ENCODE results near the gene QRICH1.

QRICH1 gene, protein sequence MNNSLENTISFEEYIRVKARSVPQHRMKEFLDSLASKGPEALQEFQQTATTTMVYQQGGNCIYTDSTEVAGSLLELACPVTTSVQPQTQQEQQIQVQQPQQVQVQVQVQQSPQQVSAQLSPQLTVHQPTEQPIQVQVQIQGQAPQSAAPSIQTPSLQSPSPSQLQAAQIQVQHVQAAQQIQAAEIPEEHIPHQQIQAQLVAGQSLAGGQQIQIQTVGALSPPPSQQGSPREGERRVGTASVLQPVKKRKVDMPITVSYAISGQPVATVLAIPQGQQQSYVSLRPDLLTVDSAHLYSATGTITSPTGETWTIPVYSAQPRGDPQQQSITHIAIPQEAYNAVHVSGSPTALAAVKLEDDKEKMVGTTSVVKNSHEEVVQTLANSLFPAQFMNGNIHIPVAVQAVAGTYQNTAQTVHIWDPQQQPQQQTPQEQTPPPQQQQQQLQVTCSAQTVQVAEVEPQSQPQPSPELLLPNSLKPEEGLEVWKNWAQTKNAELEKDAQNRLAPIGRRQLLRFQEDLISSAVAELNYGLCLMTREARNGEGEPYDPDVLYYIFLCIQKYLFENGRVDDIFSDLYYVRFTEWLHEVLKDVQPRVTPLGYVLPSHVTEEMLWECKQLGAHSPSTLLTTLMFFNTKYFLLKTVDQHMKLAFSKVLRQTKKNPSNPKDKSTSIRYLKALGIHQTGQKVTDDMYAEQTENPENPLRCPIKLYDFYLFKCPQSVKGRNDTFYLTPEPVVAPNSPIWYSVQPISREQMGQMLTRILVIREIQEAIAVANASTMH

DNA sequence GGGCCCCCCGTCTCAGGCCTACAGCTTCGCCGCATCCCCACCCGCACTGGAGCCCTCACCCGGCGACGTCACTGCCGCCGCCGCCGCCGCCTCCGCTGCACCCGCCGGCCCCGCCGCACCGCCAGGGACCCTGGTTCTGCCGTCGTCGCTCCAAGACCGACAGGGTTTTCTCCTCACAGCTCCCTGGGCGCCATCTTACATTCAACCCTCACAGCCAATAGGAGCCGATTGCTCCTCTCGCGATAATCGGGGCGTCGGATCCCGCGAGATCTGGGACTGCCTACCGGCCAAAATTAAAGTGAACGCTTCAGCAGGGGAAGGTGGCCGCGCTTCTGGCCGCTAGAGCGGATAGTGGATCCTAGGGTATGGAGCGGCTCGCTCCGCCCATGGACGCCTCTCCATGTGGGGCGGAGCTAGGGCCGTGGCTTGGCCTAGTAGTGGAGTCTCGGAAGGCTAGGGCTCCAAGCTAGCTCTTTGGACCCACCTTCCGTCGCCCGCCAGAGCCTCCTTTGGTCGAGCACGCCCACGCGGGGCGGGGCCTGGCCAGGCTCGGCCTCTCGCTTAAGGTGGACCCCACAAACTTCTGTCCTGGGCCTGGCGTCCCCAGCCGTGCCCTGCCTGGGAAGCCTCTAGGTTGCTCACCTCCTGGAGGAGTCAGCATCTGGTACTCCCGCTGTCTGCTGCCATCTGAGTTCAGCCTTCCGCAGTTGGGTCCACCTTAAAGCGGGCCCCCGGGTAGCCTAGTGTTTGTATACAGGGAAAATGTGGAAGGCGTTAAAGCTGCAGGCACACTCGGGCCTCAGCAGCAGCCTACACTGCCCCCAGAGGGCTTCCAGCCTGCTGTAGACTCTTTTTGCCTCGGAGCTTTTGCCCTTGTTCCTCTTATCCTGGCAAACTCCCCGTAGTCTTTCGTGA is at the start of gene QRICH1:
Gene QRICH1 (minus strand): TSS at position 219 of the 915 bp plus-strand sequence. CDS start 17,054 bp downstream, outside the sequence.
- peaks cover 28% of the 10 kb centered on the region for H3K4me1 Mint-ChIP-seq
- no peaks in the 10 kb centered on the region for H3K9me3 Mint-ChIP-seq
- H3K27me3 Mint-ChIP-seq (ENCODE audit: low read depth) = no peaks in the 10 kb centered on the region
- TF ChIP-seq, protein P1, sequence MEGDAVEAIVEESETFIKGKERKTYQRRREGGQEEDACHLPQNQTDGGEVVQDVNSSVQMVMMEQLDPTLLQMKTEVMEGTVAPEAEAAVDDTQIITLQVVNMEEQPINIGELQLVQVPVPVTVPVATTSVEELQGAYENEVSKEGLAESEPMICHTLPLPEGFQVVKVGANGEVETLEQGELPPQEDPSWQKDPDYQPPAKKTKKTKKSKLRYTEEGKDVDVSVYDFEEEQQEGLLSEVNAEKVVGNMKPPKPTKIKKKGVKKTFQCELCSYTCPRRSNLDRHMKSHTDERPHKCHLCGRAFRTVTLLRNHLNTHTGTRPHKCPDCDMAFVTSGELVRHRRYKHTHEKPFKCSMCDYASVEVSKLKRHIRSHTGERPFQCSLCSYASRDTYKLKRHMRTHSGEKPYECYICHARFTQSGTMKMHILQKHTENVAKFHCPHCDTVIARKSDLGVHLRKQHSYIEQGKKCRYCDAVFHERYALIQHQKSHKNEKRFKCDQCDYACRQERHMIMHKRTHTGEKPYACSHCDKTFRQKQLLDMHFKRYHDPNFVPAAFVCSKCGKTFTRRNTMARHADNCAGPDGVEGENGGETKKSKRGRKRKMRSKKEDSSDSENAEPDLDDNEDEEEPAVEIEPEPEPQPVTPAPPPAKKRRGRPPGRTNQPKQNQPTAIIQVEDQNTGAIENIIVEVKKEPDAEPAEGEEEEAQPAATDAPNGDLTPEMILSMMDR (IDR thresholded peaks at IDR 0.05; ENCODE audit: unreplicated experiment in 3 of 3) = peak; percentile 42 to 52 (median 52)
- H3K4me3 Mint-ChIP-seq = peak within 1 kb of the TSS; percentile 90 to 98 (median 96)
- peak within 1 kb of the TSS; percentile 98 to 99 (median 98) for H3K27ac Mint-ChIP-seq
- peaks cover 29% of the 10 kb centered on the region for H3K36me3 Mint-ChIP-seq (ENCODE audit: low read depth)

DNA sequence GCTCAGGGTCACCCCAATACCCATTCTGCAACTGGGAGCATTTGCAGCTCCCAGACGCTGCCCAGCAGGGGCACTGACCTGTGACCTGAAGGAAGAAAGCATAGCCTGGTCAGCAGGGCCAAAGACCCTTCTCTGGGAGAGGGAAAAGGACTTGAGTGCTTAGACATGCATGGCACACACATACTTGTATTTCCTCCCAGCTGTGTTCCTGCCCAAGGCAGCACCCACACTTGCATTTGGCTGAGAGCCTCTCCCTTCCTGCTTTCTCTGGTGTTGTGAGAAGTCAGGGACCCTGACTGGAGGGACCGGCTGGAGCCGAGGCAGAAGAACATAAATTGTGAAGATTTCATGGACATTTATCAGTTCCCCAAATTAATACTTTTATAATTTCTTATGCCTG is 46.2 kb upstream of the QRICH1 start:
- no peaks in the 10 kb centered on the region for H3K4me1 Mint-ChIP-seq
- peaks cover 2% of the 10 kb centered on the region for H3K9me3 Mint-ChIP-seq
- H3K36me3 Mint-ChIP-seq (ENCODE audit: low read depth) = no peaks in the 10 kb centered on the region
- H3K27ac Mint-ChIP-seq = no peak overlapping the region
- TF ChIP-seq, protein P1 (IDR thresholded peaks at IDR 0.05; ENCODE audit: unreplicated experiment in 3 of 3) = no peak
- H3K27me3 Mint-ChIP-seq (ENCODE audit: low read depth) = peaks cover 13% of the 10 kb centered on the region
- no peak overlapping the region for H3K4me3 Mint-ChIP-seq

DNA sequence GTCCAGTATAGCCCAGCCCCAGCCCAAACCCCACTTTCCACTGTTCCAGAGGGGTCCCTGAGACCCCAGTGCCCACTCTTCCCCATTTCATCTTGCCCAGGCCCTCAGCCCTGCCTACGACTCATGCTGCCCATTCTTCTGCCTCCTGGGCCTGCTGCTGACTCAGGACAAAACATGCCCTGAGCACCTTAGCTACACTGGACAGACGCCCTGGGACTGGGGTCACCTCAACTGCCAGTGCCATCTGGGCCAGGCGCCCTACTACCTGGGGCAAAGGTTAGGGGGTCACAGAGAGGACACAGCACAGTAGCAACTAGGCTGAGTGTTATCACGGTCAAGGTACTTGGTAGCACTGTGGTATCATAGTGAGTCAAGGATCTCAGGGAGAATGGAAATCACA is 41.6 kb upstream of the QRICH1 start:
- peaks cover 15% of the 10 kb centered on the region for H3K4me1 Mint-ChIP-seq
- H3K4me3 Mint-ChIP-seq = peak overlapping the region; percentile 98 to 99 (median 98)
- H3K36me3 Mint-ChIP-seq (ENCODE audit: low read depth) = peaks cover 4% of the 10 kb centered on the region
- peak overlapping the region; percentile 57 to 98 (median 94) for H3K27ac Mint-ChIP-seq
- peaks cover 5% of the 10 kb centered on the region for H3K27me3 Mint-ChIP-seq (ENCODE audit: low read depth)
- no peaks in the 10 kb centered on the region for H3K9me3 Mint-ChIP-seq
- TF ChIP-seq, protein P1 (IDR thresholded peaks at IDR 0.05; ENCODE audit: unreplicated experiment in 3 of 3) = no peak

DNA sequence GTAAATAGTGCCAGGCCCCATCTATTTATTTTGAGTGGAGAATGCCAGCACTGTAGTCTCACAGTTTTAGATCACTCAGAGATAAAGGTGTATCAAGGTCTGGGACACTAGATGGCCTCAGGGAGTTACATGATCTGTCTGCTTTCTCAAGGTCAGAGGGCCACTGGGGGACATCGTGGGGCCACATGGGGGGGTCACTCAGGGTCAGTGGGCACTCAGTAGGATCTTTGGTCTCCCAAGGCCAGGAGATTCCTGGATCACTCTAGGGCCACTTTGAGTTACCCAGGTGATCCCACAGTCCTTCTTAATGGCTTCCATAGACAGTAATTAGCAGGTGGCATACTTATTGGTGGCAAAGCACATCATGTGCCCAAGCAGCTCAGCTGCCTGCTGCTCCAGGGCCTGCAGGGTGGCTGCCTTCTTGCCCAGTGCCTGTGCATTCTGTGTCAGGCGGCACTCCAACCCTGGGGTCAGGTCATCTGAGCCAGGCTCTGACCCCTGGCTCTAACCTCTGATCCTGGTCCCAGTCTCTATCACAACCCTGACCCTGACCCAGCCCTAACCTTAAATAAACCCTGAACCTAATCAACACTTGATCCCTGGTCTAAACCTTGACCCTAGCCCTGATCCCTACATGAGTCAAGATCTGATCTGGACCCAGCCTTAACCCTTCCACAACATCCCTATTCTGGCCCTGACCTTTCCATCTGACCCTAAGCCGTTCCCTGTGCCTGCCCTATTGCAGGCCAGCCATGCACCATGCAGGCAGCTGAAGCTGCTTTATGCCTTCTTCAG is 40.8 kb upstream of the QRICH1 start:
- Mint-ChIP-seq H3K4me3 (peak overlapping the region; percentile 98 to 99 (median 98)), H3K4me1 (peaks cover 16% of the 10 kb centered on the region), H3K27me3 (ENCODE audit: low read depth) (no peaks in the 10 kb centered on the region), H3K27ac (peak overlapping the region; percentile 57 to 98 (median 94)), H3K9me3 (no peaks in the 10 kb centered on the region), H3K36me3 (ENCODE audit: low read depth) (peaks cover 8% of the 10 kb centered on the region)
- TF ChIP-seq, protein P1 (IDR thresholded peaks at IDR 0.05; ENCODE audit: unreplicated experiment in 3 of 3) = no peak

All from nephron (organoid).